GM23338 (cell line): ENCODE results near the gene XRN1. TPM values are rescaled to one million over a fixed set of nuclear protein-coding genes. Genes with fewer than 3 reads are reported as not detected.

Experiments
- ATAC-seq: fragments of 200-7000 bp; cut with Tn5 transposase; 3 replicates; pipeline ENCODE4 v1.9.1; 2020
- DNase-seq: peaks from one replicate; pipeline ENCODE4 v3.0.0-alpha.2; 2015; ENCODE audit warnings: low spot score
- H2AFZ ChIP-seq: fragments of 200-600 bp; sonication (generic); 2 replicates; pipeline ENCODE4 v1.8.0; 2016; ENCODE audit warnings: antibody characterized with exemption, mild to moderate bottlenecking, moderate library complexity
- H3F3A ChIP-seq: fragments of 200-600 bp; sonication (generic); replicated peaks from 2 replicates; pipeline ENCODE4 v1.8.0; 2017; ENCODE audit warnings: antibody characterized with exemption, mixed run types, low read depth
- H3K27ac ChIP-seq: fragments of 200-600 bp; sonication (generic); 2 replicates; pipeline ENCODE4 v1.6.1; 2016; ENCODE audit warnings: low read depth
- H3K27me3 ChIP-seq: fragments of 200-600 bp; sonication (generic); 2 replicates; pipeline ENCODE4 v1.8.0; 2016; ENCODE audit warnings: mild to moderate bottlenecking, mixed run types, moderate library complexity; ENCODE audit not compliant: insufficient read depth
- H3K36me3 ChIP-seq: fragments of 200-600 bp; sonication (generic); 2 replicates; pipeline ENCODE4 v1.8.0; 2016; ENCODE audit warnings: mild to moderate bottlenecking; ENCODE audit not compliant: insufficient read depth
- H3K4me1 ChIP-seq: fragments of 200-600 bp; sonication (generic); 2 replicates; pipeline ENCODE4 v1.8.0; 2016; ENCODE audit warnings: mild to moderate bottlenecking, moderate library complexity; ENCODE audit not compliant: insufficient read depth
- H3K4me2 ChIP-seq: fragments of 200-600 bp; sonication (generic); 2 replicates; pipeline ENCODE4 v1.7.1; 2017; ENCODE audit warnings: mixed run types
- H3K4me3 ChIP-seq: fragments of 200-600 bp; sonication (generic); 2 replicates; pipeline ENCODE4 v1.6.1; 2016; ENCODE audit warnings: mixed run types
- H3K79me2 ChIP-seq: fragments of 200-600 bp; sonication (generic); replicated peaks from 2 replicates; pipeline ENCODE4 v1.8.0; 2017; ENCODE audit warnings: mild to moderate bottlenecking; ENCODE audit not compliant: insufficient read depth
- H3K9me2 ChIP-seq: fragments of 200-600 bp; sonication (generic); 2 replicates; pipeline ENCODE4 v1.8.0; 2017; ENCODE audit not compliant: insufficient read depth
- H4K20me1 ChIP-seq: fragments of 200-600 bp; sonication (generic); replicated peaks from 2 replicates; pipeline ENCODE4 v1.8.0; 2017; ENCODE audit warnings: mild to moderate bottlenecking; ENCODE audit not compliant: insufficient read depth
- H3K27ac Mint-ChIP-seq: 2 replicates; pipeline ENCODE4 v1.8.0; 2020; ENCODE audit warnings: inconsistent platforms, mild to moderate bottlenecking, moderate library complexity, mixed read lengths
- H3K27me3 Mint-ChIP-seq: 3 replicates; pipeline ENCODE4 v1.8.0; 2022; ENCODE audit warnings: low read depth, mild to moderate bottlenecking, moderate library complexity, mixed read lengths, inconsistent platforms; ENCODE audit not compliant: insufficient read depth, poor library complexity
- H3K36me3 Mint-ChIP-seq: 3 replicates; pipeline ENCODE4 v1.8.0; 2021; ENCODE audit warnings: low read depth, mild to moderate bottlenecking, inconsistent platforms, moderate library complexity, mixed read lengths
- H3K4me1 Mint-ChIP-seq: 3 replicates; pipeline ENCODE4 v1.8.0; 2020; ENCODE audit warnings: mild to moderate bottlenecking, inconsistent platforms, mixed read lengths
- H3K4me3 Mint-ChIP-seq: 3 replicates; pipeline ENCODE4 v1.8.0; 2021; ENCODE audit warnings: moderate library complexity, mild to moderate bottlenecking, inconsistent platforms, mixed read lengths
- H3K9me3 Mint-ChIP-seq: 3 replicates; pipeline ENCODE4 v1.8.0; 2020; ENCODE audit warnings: moderate library complexity, mild to moderate bottlenecking, inconsistent platforms, mixed read lengths
- CREB1 ChIP-seq: fragments of 250-450 bp; sonication (Bioruptor Pico); IDR thresholded peaks from 2 replicates; pipeline ENCODE4 v1.5.0; 2020; ENCODE audit warnings: low read depth, mild to moderate bottlenecking, moderate library complexity
- EZH2 ChIP-seq: fragments of 200-600 bp; sonication (generic); IDR thresholded peaks from one replicate; pipeline ENCODE4 v1.8.0; 2017; ENCODE audit warnings: antibody characterized with exemption, mild to moderate bottlenecking, low read depth; ENCODE audit not compliant: unreplicated experiment
- EZH2phosphoT487 ChIP-seq: fragments of 200-600 bp; sonication (generic); IDR thresholded peaks from one replicate; pipeline ENCODE4 v1.8.1; 2018; ENCODE audit warnings: antibody characterized with exemption; ENCODE audit not compliant: unreplicated experiment
- JUNB ChIP-seq: IDR thresholded peaks from one replicate; pipeline ENCODE4 v1.6.1; 2016; ENCODE audit warnings: antibody characterized with exemption; ENCODE audit not compliant: unreplicated experiment
- NANOG ChIP-seq: IDR thresholded peaks from 2 replicates; pipeline ENCODE4 v1.6.1; 2016; ENCODE audit warnings: antibody characterized with exemption, borderline replicate concordance
- POLR2AphosphoS5 ChIP-seq: IDR thresholded peaks from 2 replicates; pipeline ENCODE4 v1.6.1; 2016; ENCODE audit warnings: antibody characterized with exemption, low read depth
- STAT1 ChIP-seq: IDR thresholded peaks from one replicate; pipeline ENCODE4 v1.6.1; 2016; ENCODE audit warnings: antibody characterized with exemption; ENCODE audit not compliant: unreplicated experiment
- ZNF114 ChIP-seq: fragments of 250-450 bp; sonication (Bioruptor Pico); IDR thresholded peaks from 2 replicates; pipeline ENCODE4 v1.5.0; 2020; ENCODE audit warnings: mild to moderate bottlenecking, moderate library complexity
- ZNF331 ChIP-seq: fragments of 250-450 bp; sonication (Bioruptor Pico); IDR thresholded peaks from 2 replicates; pipeline ENCODE4 v1.5.0; 2020; ENCODE audit warnings: low read depth, mild to moderate bottlenecking, moderate library complexity
- polyA plus RNA-seq: library from polyadenylated mRNA; unstranded; fragments of >200 nt; fragmentation: Nextera tagmentation; extraction: Ambion mirVana; gene quantifications from 2 replicates; pipeline ENCODE4 v1.2.1, GENCODE V29; 2016
- total RNA-seq: library from RNA; depleted of rRNA; stranded (reverse); fragments of >200 nt; shearing (Covaris generic); gene quantifications from 2 replicates; pipeline ENCODE4 v1.2.3, GENCODE V29; 2014
- TF ChIP-seq, protein P1 (sequence below): IDR thresholded peaks from 2 replicates; pipeline ENCODE4 v1.6.1; 2016; ENCODE audit warnings: antibody characterized with exemption
- TF ChIP-seq, protein P2 (sequence below): fragments of 250-450 bp; sonication (Bioruptor Pico); IDR thresholded peaks from 2 replicates; pipeline ENCODE4 v1.5.0; 2020; ENCODE audit warnings: mild to moderate bottlenecking, moderate library complexity
- TF ChIP-seq, protein P3 (sequence below): IDR thresholded peaks from one replicate; pipeline ENCODE4 v1.6.1; 2018; ENCODE audit warnings: antibody characterized with exemption; ENCODE audit not compliant: unreplicated experiment
- TF ChIP-seq, protein P4 (sequence below), 2 experiments: fragments of 200-600 bp in 1 of 2; sonication (generic) in 1 of 2; conservative IDR thresholded peaks; 2 replicates each; pipeline versions ENCODE4 v1.5.1 to v1.6.1; 2016 to 2017; ENCODE audit warnings: antibody characterized with exemption in 2 of 2, low read depth in 2 of 2, mild to moderate bottlenecking in 2 of 2, moderate library complexity in 1 of 2

The XRN1 gene
- total and polyA plus RNA-seq, 2 experiments from 2014 or later: 10.9 to 16.6 TPM

DNA sequence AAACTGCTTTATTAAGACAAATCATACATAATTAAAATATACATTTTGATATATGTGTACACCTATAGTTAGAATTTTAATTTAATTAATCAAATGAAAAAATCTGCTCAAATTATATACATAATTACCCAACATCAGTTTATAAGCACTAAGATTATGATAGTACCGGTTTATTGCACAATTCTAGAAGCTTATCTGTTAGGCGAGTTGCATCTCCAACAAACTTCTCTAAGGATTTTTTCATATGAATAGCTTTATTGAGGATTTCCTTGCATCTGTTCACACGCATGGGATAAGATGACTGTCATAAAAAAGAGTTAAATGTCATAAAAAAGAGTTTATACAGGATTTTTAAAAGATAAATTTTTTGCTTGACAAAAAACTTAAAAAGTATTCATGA is 19.9 kb upstream of the XRN1 start:
- no peak for TF ChIP-seq POLR2AphosphoS5
- TF ChIP-seq, protein P1, sequence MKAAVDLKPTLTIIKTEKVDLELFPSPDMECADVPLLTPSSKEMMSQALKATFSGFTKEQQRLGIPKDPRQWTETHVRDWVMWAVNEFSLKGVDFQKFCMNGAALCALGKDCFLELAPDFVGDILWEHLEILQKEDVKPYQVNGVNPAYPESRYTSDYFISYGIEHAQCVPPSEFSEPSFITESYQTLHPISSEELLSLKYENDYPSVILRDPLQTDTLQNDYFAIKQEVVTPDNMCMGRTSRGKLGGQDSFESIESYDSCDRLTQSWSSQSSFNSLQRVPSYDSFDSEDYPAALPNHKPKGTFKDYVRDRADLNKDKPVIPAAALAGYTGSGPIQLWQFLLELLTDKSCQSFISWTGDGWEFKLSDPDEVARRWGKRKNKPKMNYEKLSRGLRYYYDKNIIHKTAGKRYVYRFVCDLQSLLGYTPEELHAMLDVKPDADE: no peak
- no peak for TF ChIP-seq JUNB
- TF ChIP-seq, protein P2, sequence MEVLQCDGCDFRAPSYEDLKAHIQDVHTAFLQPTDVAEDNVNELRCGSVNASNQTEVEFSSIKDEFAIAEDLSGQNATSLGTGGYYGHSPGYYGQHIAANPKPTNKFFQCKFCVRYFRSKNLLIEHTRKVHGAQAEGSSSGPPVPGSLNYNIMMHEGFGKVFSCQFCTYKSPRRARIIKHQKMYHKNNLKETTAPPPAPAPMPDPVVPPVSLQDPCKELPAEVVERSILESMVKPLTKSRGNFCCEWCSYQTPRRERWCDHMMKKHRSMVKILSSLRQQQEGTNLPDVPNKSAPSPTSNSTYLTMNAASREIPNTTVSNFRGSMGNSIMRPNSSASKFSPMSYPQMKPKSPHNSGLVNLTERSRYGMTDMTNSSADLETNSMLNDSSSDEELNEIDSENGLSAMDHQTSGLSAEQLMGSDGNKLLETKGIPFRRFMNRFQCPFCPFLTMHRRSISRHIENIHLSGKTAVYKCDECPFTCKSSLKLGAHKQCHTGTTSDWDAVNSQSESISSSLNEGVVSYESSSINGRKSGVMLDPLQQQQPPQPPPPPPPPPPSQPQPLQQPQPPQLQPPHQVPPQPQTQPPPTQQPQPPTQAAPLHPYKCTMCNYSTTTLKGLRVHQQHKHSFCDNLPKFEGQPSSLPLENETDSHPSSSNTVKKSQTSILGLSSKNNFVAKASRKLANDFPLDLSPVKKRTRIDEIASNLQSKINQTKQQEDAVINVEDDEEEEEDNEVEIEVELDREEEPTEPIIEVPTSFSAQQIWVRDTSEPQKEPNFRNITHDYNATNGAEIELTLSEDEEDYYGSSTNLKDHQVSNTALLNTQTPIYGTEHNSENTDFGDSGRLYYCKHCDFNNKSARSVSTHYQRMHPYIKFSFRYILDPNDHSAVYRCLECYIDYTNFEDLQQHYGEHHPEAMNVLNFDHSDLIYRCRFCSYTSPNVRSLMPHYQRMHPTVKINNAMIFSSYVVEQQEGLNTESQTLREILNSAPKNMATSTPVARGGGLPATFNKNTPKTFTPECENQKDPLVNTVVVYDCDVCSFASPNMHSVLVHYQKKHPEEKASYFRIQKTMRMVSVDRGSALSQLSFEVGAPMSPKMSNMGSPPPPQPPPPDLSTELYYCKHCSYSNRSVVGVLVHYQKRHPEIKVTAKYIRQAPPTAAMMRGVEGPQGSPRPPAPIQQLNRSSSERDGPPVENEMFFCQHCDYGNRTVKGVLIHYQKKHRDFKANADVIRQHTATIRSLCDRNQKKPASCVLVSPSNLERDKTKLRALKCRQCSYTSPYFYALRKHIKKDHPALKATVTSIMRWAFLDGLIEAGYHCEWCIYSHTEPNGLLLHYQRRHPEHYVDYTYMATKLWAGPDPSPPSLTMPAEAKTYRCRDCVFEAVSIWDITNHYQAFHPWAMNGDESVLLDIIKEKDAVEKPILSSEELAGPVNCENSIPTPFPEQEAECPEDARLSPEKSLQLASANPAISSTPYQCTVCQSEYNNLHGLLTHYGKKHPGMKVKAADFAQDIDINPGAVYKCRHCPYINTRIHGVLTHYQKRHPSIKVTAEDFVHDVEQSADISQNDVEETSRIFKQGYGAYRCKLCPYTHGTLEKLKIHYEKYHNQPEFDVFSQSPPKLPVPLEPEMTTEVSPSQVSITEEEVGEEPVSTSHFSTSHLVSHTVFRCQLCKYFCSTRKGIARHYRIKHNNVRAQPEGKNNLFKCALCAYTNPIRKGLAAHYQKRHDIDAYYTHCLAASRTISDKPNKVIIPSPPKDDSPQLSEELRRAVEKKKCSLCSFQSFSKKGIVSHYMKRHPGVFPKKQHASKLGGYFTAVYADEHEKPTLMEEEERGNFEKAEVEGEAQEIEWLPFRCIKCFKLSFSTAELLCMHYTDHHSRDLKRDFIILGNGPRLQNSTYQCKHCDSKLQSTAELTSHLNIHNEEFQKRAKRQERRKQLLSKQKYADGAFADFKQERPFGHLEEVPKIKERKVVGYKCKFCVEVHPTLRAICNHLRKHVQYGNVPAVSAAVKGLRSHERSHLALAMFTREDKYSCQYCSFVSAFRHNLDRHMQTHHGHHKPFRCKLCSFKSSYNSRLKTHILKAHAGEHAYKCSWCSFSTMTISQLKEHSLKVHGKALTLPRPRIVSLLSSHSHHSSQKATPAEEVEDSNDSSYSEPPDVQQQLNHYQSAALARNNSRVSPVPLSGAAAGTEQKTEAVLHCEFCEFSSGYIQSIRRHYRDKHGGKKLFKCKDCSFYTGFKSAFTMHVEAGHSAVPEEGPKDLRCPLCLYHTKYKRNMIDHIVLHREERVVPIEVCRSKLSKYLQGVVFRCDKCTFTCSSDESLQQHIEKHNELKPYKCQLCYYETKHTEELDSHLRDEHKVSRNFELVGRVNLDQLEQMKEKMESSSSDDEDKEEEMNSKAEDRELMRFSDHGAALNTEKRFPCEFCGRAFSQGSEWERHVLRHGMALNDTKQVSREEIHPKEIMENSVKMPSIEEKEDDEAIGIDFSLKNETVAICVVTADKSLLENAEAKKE (CRISPR knock-in tag): no peak
- TF ChIP-seq, protein P3, sequence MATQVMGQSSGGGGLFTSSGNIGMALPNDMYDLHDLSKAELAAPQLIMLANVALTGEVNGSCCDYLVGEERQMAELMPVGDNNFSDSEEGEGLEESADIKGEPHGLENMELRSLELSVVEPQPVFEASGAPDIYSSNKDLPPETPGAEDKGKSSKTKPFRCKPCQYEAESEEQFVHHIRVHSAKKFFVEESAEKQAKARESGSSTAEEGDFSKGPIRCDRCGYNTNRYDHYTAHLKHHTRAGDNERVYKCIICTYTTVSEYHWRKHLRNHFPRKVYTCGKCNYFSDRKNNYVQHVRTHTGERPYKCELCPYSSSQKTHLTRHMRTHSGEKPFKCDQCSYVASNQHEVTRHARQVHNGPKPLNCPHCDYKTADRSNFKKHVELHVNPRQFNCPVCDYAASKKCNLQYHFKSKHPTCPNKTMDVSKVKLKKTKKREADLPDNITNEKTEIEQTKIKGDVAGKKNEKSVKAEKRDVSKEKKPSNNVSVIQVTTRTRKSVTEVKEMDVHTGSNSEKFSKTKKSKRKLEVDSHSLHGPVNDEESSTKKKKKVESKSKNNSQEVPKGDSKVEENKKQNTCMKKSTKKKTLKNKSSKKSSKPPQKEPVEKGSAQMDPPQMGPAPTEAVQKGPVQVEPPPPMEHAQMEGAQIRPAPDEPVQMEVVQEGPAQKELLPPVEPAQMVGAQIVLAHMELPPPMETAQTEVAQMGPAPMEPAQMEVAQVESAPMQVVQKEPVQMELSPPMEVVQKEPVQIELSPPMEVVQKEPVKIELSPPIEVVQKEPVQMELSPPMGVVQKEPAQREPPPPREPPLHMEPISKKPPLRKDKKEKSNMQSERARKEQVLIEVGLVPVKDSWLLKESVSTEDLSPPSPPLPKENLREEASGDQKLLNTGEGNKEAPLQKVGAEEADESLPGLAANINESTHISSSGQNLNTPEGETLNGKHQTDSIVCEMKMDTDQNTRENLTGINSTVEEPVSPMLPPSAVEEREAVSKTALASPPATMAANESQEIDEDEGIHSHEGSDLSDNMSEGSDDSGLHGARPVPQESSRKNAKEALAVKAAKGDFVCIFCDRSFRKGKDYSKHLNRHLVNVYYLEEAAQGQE: no peak
- no peak for TF ChIP-seq EZH2phosphoT487
- TF ChIP-seq ZNF331: no peak
- no peak for TF ChIP-seq STAT1
- TF ChIP-seq NANOG: no peak
- no peak for TF ChIP-seq ZNF114 (CRISPR knock-in tag)
- TF ChIP-seq, protein P4, sequence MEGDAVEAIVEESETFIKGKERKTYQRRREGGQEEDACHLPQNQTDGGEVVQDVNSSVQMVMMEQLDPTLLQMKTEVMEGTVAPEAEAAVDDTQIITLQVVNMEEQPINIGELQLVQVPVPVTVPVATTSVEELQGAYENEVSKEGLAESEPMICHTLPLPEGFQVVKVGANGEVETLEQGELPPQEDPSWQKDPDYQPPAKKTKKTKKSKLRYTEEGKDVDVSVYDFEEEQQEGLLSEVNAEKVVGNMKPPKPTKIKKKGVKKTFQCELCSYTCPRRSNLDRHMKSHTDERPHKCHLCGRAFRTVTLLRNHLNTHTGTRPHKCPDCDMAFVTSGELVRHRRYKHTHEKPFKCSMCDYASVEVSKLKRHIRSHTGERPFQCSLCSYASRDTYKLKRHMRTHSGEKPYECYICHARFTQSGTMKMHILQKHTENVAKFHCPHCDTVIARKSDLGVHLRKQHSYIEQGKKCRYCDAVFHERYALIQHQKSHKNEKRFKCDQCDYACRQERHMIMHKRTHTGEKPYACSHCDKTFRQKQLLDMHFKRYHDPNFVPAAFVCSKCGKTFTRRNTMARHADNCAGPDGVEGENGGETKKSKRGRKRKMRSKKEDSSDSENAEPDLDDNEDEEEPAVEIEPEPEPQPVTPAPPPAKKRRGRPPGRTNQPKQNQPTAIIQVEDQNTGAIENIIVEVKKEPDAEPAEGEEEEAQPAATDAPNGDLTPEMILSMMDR (conservative IDR thresholded peaks at IDR 0.05; ENCODE audit: low read depth in 2 of 2): no peak
- no peak for TF ChIP-seq CREB1 (CRISPR knock-in tag)
- TF ChIP-seq EZH2: no peak
- Histone ChIP-seq H2AFZ (no peak overlapping the region), H4K20me1 (no peaks in the 10 kb centered on the region), H3K4me3 (no peak overlapping the region), H3K9me2 (no peaks in the 10 kb centered on the region), H3K79me2 (no peaks in the 10 kb centered on the region), H3K27me3 (no peaks in the 10 kb centered on the region), H3K27ac (no peak overlapping the region), H3K4me2 (no peak overlapping the region), H3F3A (no peaks in the 10 kb centered on the region), H3K36me3 (no peaks in the 10 kb centered on the region), H3K4me1 (no peaks in the 10 kb centered on the region)
- no peaks in the 10 kb centered on the region for H3K27me3 Mint-ChIP-seq
- H3K4me1 Mint-ChIP-seq: no peaks in the 10 kb centered on the region
- no peak overlapping the region for H3K27ac Mint-ChIP-seq
- no peak overlapping the region for H3K4me3 Mint-ChIP-seq
- DNase-seq (no peak), ATAC-seq (no peak)
- H3K9me3 Mint-ChIP-seq: no peaks in the 10 kb centered on the region
- H3K36me3 Mint-ChIP-seq: no peaks in the 10 kb centered on the region
